Renal cortical epithelial cell (primary cell): ENCODE results near the gene TMCC3. TPM values are rescaled to one million over a fixed set of nuclear protein-coding genes. Genes with fewer than 3 reads are reported as not detected.
"Not testable (repeated sequence)": the region's sequence is repeated elsewhere in the genome, so short reads cannot be mapped to it uniquely, and the experiment has no call there.

Source experiments
- DNase-seq: peaks from one replicate; pipeline ENCODE4 v3.0.0-alpha.2; 2011; ENCODE audit warnings: low read depth
- total RNA-seq: library from RNA; depleted of rRNA; stranded (reverse); fragments of >200 nt; gene quantifications from 2 replicates; pipeline ENCODE4 v1.2.3, GENCODE V29; 2014

The TMCC3 gene
- total RNA-seq, 1 donor from 2014 or later, result 10.3 TPM

DNA sequence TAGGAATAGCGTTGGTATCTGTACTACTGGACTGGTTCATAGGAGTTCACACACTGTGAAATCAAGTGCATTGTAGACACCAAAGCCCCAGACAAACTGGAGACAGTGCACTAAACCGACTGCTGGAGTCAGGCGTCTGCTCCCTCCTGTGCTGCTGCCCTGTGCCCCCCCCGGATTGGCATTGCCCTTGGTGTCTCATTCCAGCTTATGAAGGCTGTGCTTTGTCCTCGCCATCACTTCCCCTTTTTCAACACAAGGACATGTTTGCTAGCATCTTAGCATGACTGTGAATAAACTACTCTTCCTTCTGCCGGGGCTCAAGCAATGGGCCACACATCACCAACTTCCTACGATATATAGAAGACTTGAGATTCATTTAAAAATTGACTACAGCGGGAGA is 84.0 kb downstream of the TMCC3 start:
- no peak for DNase-seq

DNA sequence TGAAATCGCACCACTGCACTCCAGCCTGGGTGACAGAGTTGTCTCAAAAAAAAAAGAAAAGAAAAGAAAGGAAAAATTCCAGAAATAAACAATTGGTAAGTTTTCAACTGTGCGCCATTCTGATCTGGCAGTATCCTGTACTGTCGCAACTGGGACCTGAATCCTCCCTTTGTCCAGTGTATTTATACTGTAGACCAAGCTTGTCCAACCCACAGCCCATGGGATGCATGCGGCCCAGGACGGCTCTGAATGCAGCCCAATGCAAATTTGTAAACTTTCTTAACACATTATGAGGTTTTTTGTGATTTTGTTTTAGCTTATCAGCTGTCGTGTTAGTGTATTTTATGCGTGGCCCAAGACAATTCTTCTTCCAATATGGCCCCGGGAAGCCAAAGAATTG is 84.7 kb downstream of the TMCC3 start:
- DNase-seq, result no peak

DNA sequence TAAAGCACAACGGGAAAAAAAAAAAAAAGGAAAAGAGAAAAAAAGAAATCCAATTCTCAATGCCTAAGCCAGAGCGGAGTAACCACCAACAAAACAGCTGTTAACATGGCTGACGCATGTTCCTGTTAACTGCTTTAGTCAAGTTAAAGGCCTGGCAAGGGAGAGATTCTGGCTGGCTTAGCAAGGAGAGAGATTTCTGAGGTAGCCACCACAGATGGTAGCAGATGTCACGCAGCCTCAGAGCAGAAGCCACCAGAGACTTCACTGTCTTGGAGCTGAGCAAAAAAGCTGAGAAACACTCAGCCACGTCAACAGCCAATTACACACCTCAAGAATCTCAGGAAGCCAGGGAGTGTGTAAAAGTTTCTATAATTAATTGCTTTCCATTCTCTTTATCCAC is 87.1 kb downstream of the TMCC3 start:
- DNase-seq, result no peak

DNA sequence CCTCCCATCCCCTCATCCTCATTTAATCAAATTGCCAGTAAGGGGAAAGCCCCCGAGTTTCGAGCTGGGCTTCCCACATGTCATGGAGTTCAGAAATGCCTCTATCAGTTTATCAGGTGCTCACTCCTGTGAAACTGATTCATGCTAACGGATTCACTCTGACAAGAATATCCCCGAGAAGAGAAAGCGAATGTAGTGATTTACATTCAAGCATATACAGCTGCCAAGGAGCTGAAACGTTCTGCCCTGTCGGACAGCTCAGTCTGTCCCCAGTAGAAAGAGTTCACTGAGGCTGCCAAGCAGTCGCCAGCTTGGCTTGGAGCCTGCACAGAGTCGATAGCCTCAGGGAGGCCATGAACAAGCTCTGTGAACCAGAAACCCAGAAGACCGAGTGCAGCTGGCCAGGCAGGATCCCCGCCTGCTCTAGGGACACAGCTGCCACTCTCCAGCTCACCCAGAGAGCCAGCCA is 88.4 kb downstream of the TMCC3 start:
- DNase-seq, result peak; percentile 85

DNA sequence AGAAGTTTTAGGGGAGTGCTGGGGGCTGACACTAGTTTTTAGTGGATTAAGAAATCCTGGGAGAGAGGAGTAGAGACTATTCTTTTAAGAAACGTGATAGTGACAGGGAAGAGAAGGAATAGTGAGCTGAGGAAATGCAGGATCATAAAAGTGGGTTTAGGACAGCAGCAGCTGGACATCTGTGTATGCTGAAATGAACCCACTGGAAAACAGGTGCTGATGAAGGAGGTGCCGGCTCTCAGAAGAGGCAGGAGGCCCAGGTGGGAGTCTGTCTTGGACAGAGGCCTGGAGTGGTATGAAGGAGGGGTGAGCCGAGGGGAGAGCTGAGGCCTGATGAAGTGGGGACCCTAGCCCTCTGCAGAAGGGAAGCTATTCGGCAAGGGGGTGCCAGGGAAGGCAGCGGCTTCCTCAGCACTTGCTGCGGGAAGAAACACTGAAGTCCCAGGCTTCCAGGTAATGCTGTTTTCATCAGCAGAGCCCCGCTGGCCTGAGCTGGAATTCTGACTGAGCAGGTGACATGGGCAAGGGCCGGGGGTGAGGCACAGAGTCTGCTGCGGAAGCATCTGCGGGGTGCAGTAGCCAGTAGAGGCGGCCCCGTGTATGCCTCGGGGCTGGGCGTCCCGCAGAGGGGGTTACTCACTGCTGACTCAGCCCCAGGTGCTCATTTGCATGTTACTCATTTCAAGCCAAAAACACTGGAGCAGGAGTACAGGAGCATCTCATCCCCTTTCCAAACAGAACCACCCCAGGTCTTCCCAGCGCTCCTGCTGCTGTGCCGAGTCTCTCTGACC is 89.7 kb downstream of the TMCC3 start:
- DNase-seq, result peak; percentile 83

DNA sequence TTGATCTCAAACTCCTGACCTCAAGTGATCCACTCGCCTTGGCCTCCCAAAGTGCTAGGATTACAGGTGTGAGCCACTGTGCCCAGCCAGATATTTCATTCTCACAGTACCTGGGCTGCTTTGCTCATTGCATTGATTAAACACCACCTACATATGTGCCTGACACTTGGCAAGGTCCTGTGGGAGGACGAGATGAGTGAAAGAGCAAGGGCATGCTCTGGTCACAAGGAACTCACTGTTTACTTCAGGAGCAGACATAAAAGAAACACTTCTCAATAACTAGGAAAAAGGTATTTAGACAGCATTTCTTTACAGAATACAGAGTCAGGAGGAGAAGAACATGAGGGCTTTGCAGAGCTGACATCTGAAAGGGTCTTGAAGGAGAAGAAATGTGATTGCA is 91.7 kb downstream of the TMCC3 start:
- no peak for DNase-seq

DNA sequence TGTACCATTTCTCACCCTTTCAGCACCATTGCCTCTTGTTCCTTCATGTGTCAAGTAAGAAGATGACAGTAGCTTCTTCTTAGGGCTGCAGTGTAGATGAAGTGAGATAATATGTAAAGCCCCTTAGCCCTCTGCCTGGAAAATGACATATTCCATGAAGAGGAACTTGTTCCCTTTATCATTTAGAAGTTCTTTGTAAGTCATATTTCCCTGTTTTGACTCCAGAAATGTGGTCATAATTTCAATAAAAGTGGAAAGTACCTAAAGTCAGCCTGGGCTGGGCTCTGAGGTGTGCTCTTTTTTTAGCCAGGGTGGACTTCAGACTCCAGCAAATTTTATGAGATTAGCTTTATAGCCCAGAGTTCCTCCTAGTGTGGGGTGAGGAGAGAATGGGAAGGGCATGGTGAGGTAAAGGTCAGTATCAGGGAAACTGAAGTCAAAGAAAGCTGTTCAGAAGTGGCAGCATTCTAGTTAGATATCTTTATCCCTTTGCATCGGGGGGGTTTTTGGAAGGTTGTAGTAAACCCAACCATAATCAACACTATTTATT is 92.5 kb downstream of the TMCC3 start:
- no peak for DNase-seq

DNA sequence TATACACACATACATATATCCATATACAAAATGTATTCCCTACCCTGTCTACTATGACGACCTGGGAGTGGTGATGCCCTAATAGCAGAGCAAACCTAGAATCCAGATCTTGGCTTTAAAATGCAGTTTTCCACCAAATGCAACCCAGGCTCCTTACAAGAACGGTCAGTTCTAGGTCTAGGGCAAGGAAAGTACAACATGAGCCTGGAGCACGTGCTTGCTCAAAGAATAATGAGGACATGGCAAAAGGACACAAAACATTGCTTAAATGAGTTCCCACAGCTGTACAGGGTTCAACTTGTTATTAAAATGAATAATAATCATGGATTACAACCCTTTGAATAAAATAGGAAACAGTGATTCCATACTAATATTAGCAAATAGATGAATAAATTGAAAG is 94.7 kb downstream of the TMCC3 start:
- DNase-seq, result no peak

DNA sequence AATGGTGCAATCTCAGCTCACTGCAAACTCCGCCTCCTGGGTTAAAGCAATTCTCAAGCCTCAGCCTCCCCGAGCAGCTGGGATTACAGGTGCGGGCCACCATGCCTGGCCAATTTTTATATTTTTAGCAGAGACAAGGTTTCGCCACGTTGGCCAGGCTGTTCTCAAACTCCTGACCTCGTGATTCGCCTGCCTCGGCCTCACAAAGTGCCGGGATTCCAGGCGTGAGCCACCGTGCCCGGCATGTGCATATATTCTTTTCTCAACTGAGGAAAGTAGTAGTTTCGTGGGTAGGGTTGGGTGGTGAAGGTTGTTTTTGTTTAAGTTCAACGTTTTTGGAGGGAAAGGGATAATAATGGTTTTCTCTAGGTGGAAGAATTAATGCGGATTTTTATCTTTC is 96.5 kb downstream of the TMCC3 start:
- DNase-seq, result no peak

DNA sequence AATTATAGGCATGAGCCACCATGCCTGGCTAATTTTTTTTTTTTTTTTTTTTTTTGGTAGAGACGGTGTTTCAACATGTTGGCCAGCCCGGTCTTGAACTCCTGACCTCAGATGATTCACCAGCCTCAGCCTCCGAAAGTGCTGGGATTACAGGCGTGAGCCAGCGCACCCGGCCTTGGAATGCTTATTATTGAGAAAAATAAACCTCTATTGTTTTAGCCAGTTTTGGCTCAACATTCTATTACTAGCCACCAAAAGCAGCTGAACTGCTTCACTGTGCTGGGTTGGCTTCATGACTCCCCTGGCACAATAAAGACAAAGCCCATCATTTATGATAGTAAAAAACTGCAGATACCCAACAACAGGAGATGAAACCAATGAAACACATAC is 97.2 kb downstream of the TMCC3 start:
- DNase-seq, result peak; percentile 89

DNA sequence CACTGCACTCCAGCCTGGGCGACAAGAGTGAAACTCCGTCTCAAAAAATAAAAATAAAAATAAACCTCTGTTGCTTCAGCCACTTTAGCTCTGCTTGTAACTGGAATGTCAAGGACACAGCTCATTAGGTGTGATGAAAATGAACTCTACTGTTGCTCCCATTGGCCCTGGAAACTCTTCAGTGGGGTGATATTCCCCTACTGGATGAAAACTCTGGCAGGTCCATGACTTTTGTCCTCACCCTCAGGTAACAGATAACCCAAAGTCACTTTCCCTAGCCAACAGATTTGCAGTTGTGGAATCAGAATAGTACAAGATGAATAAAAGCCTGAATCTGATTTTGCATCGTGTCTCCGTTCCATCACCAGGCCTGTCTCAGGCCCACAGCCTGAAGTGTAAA is 98.5 kb downstream of the TMCC3 start:
- DNase-seq, result no peak

DNA sequence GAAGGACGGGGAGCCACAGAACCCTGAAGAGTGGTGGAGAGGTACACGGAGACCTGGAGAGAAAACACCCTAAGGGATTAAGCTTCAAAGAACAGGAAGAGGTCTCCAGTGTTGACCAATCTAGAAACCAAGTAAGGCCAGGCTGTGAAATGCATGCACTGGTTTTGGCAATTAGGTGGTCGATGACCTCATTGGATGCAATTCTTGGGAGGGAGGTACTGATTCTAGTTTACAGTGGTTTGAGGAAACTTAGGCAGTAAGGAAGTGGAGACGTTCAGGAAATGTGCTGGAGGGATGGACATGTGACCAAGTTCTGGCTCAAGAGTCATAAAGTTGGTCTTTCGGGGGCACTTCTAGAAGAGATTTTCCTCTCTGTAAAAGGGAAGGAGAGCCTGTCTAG is 99.4 kb downstream of the TMCC3 start:
- DNase-seq, result no peak

DNA sequence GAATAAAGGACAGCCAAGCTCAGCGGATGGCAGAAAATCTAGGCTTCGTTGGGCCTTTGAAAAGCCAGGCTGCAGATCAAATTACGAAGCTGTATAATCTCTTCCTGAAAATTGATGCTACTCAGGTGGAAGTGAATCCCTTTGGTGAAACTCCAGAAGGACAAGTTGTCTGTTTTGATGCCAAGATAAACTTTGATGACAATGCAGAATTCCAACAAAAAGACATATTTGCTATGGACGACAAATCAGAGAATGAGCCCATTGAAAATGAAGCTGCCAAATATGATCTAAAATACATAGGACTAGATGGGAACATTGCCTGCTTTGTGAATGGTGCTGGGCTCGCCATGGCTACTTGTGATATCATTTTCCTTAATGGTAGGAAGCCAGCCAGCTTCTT is 101.5 kb downstream of the TMCC3 start:
- DNase-seq, result not testable (repeated sequence)

DNA sequence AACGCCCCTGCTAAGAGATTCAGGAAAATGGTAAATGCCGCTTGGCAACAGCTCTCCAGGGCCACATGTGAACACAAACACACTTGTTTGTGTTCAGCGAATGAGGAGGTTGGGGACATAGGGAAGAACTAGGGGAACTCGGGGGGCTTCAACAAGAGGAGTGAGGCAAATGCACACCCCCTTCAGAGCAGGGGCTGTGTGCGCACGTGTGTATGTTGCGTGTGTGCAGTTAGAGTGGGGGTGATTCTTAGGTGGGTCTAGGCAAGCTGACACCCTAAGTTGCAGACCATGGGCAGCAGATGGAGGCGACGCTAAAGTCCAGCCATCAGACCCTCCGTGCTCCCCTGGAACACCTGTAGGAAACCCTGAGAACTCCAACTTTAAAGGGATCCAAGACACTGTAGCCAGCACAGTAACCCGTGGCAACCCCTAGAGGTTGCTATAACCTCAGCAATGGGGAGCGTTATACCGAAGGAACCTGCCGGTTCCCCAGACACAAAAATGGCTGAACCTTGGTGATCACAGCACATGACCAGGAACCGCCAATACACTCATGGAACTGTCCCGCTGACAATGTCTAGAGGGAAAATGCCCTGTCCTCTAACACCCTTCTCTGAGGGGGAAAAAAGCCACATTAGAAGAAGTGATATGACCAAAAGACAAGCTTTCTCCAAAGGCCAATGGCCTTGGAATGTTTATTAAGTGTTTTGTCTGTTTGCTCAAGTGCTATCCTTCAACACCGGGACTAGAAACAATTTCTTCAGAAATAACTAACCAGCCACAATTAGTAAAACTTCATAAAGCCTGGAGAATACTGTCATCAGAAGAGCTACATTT is 104.2 kb downstream of the TMCC3 start:
- DNase-seq, result peak; percentile 65

DNA sequence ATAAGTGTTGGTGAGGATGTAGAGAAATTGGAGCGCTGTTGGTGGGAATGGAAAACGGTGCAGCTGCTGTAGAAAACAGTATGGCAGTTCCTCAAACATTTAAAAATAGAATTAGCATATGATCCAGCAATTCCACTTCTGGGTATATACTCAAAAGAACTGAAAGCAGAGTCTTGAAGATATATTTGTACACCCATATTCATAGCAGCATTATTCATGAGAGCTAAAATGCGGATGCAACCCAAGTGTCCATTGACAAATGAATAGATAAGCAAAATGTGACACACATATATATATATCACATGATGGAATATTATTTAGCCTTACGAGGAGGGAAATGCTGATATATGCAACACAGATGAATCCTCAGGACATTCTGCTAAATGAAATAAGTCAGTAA is 106.0 kb downstream of the TMCC3 start:
- no peak for DNase-seq

DNA sequence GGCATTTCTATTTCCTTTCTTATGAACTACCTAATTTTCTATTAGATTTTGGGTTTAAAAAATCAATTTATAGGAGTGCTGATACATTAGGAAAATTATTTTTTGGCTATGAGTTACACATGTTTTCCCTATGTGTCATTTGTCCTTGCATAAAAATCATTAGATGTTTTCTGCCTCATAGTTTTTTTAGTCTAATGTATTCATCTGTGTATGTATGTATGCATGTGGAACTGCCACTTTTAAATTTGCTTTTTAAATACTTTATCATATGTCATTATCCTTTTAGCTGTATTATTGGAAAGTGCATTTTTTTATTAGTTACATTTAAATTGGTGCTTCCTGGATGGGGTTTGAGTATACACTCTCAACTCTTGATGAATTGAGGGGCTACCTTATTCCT is 112.0 kb downstream of the TMCC3 start:
- no peak for DNase-seq

DNA sequence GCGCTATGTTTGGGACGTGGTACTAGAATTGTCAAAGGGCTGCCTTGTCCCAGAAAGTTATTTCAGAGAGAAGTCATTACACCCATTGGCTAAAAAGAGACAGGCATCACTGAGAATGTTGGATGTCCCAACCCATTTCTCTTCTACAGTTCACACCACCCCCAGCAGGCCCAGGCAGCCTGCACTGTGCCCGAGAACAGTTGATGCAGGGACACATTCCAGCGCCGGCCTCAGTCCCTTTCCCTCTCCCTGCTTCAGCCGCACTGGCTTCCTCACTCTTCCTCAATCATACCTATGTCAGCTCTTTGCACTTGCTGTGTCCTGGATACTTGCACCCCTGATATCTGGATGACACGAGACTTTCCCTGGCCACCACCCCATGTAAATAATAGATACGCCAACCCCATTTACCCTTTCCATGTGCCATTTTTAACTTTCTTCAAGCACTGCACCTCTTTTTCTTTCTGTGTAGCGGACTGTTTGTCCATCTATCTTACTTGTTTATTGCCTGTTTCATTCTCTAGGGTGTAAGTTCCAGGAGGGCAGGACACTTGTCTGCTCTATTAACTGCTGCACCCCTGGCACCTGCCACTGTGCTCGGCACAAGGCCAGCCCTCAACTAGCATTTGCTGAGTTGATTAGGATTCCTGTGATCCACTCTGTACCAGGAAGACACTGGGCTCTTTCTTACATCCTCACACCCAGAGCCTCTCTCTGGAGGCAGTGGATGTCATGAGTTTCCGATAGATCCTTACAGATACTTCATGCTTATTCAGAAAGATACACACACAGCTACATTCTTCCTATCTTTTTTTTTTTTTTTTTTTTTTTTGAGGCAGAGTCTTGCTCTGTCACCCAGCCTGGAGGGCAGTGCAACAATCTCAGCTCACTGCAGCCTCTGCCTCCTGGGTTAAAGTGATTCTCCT is 114.1 kb downstream of the TMCC3 start:
- no peak for DNase-seq

DNA sequence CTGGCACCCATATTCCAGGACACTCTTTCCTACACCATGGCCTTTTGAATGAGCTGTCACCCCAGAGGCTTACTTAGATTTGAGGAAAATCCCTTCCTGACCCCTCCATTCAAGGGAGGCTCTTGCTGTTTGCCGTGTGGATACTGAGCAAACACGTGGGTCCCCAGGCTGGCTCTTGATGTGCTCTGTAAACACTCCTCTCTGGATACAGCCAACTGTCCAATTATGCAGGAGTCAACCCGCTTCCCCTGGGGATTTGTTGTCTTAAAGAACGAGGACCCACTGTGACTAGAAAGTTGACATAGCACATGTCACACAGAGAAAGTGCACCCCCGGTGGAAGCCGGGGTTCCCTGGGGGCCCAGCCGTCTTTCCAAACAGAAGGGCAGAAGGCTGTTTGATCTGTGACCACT is 114.8 kb downstream of the TMCC3 start:
- DNase-seq, result no peak

DNA sequence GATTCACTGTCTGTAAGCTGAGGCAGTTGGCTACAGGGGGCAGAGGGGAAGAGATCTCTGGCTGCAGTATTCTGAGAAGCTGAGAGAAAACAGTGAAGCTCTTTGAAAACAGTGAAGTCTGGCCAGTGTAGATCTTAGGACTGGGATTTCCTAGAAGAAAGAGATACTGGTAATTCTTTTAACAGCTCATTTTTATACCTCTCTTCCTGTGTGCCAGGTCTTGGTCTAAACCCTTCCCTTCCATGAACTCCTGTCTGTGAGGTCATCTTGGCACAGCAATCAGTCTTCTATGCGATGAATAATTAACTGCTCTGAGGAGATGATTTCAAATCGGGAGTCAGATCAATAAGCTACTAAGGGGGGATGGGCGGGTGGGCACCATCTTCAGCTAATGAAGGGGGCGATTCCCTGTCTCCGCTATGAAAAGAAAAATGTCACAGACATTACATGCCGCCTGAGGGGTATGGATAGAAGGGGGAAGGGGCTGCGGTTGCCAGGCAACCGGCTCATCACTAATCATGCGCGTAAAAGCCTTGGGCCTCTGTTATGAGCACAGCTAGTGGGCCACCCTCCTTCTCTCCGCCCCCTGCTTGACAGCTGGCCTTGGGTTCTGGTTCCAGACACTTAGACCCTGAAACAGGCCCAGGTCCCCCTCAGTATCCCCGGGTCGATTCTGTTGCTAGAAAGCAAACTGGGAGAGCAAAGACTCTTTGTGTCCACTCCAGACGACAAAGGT is 115.4 kb downstream of the TMCC3 start:
- peak; percentile 26 for DNase-seq

DNA sequence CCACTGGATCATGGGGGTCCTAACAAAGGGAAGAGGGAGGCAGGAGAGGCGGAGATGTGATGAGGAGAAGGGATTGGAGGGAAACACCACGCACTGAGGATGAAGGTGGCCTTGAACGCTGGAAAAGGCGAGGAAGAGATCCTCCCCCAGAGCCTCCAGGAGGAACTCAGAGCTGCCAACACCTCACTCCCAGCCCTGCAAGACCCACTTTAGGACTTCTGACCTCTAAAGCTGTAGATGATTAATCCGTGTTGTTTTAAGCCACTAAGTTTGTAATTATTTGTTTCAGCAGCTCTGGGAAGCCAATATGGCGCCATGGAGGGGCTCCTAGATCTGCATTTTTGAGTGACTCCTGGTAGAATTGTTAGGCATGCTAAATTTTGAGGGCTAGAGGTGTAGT is 116.1 kb downstream of the TMCC3 start:
- peak; percentile 50 for DNase-seq
